ENCODE measurements around the gene SCUBE3. TPM values are rescaled to one million over a fixed set of nuclear protein-coding genes. Genes with fewer than 3 reads are reported as not detected.

The SCUBE3 gene
- total RNA-seq, 4 donors from 2014 or later = 1.5 to 8.8 (median 5.6) TPM

DNA sequence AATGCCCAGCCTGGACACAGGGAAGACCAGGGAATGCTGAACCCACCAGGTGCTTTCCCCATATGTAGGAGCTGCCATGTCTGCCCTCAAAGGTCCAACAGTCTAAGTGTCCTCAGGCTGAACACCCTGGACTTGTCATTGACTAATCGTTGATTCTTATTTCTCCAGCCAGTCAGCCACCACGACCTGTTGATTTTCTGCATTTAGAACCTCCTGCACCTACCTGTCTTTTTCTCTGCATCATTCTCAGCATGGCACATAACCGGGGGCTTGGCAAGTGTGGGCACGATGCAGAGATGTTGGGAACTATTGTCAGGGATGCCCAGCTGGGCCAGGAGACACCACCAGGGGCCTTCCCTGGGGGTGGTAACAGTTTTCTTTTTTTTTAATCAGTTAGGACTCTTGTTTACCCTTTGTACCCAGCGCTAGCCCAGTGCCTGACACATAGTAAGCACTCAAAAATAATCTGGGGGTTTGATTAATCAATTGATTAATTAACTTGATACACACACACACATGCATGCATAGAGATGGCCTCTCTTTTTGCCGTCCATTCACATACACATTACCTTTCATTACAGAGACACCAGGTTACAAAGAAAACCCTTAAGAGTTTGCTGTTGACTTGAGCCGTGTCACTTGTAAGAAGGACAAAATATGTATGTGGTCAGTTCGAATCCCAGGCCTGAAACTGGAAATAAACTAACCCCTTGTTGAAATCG is 29.0 kb upstream of the SCUBE3 start:
- WGBS = 72% methylated on average over 9 of the region's 9 CpGs
- Histone ChIP-seq H3K9me3 (no peaks in the 10 kb centered on the region), H3K4me1 (peaks cover 16 to 31% (median 29%) of the 10 kb centered on the region in 4 donors), H3K27ac (replicated peaks in 1 of 4) (peak overlapping the region in 1 of 4 donors; percentile 30), H3K4me3 (no peak overlapping the region), H3K27me3 (no peaks in the 10 kb centered on the region), H3K36me3 (no peaks in the 10 kb centered on the region)
- no peak for DNase-seq (ENCODE audit: extremely low spot score)
- intact Hi-C loops (cut with DNase I) = no loop called here
- TF ChIP-seq POLR2AphosphoS5 (IDR thresholded peaks at IDR 0.05) = no peak
- TF ChIP-seq, protein P1, sequence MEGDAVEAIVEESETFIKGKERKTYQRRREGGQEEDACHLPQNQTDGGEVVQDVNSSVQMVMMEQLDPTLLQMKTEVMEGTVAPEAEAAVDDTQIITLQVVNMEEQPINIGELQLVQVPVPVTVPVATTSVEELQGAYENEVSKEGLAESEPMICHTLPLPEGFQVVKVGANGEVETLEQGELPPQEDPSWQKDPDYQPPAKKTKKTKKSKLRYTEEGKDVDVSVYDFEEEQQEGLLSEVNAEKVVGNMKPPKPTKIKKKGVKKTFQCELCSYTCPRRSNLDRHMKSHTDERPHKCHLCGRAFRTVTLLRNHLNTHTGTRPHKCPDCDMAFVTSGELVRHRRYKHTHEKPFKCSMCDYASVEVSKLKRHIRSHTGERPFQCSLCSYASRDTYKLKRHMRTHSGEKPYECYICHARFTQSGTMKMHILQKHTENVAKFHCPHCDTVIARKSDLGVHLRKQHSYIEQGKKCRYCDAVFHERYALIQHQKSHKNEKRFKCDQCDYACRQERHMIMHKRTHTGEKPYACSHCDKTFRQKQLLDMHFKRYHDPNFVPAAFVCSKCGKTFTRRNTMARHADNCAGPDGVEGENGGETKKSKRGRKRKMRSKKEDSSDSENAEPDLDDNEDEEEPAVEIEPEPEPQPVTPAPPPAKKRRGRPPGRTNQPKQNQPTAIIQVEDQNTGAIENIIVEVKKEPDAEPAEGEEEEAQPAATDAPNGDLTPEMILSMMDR (IDR thresholded peaks at IDR 0.05) = no peak
- TF ChIP-seq POLR2A (IDR thresholded peaks at IDR 0.05; ENCODE audit: low read depth) = no peak
- TF ChIP-seq EP300 (IDR thresholded peaks at IDR 0.05) = no peak

DNA sequence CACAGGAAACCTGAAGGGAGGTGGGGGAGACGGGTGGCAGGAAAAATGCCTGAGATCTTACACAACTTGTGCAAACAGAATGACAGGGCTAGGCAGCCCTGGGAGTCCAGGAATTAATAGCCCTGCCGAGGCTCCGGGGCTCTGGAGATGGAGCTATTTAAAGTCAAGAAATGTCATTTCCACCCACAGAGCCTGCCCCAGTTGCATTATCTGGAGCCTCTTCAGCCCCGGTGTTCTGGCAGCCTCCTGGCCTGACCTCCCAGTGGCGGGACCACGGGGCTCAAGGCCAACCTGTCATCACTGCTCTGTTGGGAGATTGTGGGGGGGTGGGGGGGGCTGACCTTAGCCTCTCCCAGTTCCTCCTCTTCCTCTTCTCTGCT is 28.5 kb upstream of the SCUBE3 start:
- intact Hi-C loops (cut with DNase I) = no loop called here
- Histone ChIP-seq H3K36me3 (no peaks in the 10 kb centered on the region), H3K9me3 (no peaks in the 10 kb centered on the region), H3K4me1 (peaks cover 11 to 29% (median 28%) of the 10 kb centered on the region in 4 donors), H3K27me3 (no peaks in the 10 kb centered on the region), H3K4me3 (no peak overlapping the region), H3K27ac (replicated peaks in 1 of 4) (peak overlapping the region in 1 of 4 donors; percentile 30)
- DNase-seq (ENCODE audit: extremely low spot score) = no peak
- 15% methylated on average over 3 of the region's 6 CpGs for WGBS
- no peak for TF ChIP-seq POLR2A (IDR thresholded peaks at IDR 0.05; ENCODE audit: low read depth)
- no peak for TF ChIP-seq EP300 (IDR thresholded peaks at IDR 0.05)

DNA sequence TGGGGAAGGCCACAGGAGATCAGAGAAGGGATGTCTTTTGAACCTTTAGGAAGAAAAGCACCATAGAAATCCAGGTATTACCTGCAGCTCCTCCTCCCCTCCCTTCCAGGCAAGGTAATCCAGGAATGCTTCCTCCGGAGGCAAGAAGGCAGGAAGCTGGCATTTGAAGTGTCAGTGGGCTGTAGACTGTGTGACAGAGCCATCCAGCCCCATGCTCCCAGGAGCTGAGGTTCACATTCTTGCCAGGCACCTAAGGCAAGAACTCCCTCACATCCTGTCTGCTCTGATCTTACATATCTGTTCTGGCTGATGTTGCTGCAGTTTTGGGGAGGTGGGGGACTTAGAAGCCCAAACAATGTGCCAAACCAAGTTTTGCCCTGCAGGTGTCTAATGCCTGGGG is 27.8 kb upstream of the SCUBE3 start:
- Histone ChIP-seq H3K27me3 (no peaks in the 10 kb centered on the region), H3K4me3 (no peak overlapping the region), H3K9me3 (no peaks in the 10 kb centered on the region), H3K36me3 (no peaks in the 10 kb centered on the region), H3K27ac (replicated peaks in 1 of 4) (no peak overlapping the region), H3K4me1 (peaks cover 11 to 26% (median 25%) of the 10 kb centered on the region in 4 donors)
- DNase-seq (ENCODE audit: extremely low spot score) = no peak
- 64% methylated on average over 1 of the region's 1 CpG for WGBS
- intact Hi-C loops (cut with DNase I) = no loop called here
- TF ChIP-seq POLR2AphosphoS5 (IDR thresholded peaks at IDR 0.05) (no peak), POLR2A (IDR thresholded peaks at IDR 0.05; ENCODE audit: low read depth) (no peak), EP300 (IDR thresholded peaks at IDR 0.05) (no peak)
- TF ChIP-seq, protein P1 (IDR thresholded peaks at IDR 0.05) = no peak

DNA sequence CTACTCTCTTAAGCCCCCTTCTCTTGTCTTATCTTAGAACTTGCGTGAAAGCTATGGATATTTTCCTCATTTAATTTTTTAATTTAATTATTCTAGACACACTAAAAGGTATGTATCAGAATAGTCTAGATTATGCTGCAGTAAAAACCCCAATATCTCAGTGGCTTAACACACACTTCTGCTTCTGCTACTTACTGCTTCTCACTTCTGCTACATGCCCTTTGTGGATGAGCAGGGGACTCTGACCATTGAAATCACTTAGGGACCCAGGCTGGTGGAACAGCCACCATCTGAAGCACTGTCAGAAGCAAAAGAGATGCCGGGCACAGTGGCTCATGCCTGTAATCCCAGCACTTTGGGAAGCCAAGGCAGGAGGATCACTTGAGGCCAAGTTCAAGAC is 27.2 kb upstream of the SCUBE3 start:
- intact Hi-C loops (cut with DNase I) = no loop called here
- no peaks in the 10 kb centered on the region for H3K27me3 ChIP-seq
- no peak overlapping the region for H3K4me3 ChIP-seq
- TF ChIP-seq, protein P1 (IDR thresholded peaks at IDR 0.05) = no peak
- TF ChIP-seq POLR2A (IDR thresholded peaks at IDR 0.05; ENCODE audit: low read depth) (no peak), EP300 (IDR thresholded peaks at IDR 0.05) (no peak), POLR2AphosphoS5 (IDR thresholded peaks at IDR 0.05) (no peak)
- H3K4me1 ChIP-seq = peaks cover 8 to 20% (median 19%) of the 10 kb centered on the region in 4 donors
- no peaks in the 10 kb centered on the region for H3K36me3 ChIP-seq
- no peak for DNase-seq (ENCODE audit: extremely low spot score)
- WGBS = 98% methylated on average over 2 of the region's 2 CpGs
- no peak overlapping the region for H3K27ac ChIP-seq (replicated peaks in 1 of 4)
- no peaks in the 10 kb centered on the region for H3K9me3 ChIP-seq

GRCh38 chr6:35188886-35189285 is 24.9 kb upstream of the SCUBE3 start:
- Histone ChIP-seq H3K4me1 (peaks cover 2 to 11% (median 10%) of the 10 kb centered on the region in 4 donors), H3K36me3 (no peaks in the 10 kb centered on the region), H3K4me3 (no peak overlapping the region), H3K27me3 (no peaks in the 10 kb centered on the region), H3K9me3 (no peaks in the 10 kb centered on the region), H3K27ac (replicated peaks in 1 of 4) (no peak overlapping the region)
- no peak for TF ChIP-seq POLR2AphosphoS5 (IDR thresholded peaks at IDR 0.05)
- TF ChIP-seq POLR2A (IDR thresholded peaks at IDR 0.05; ENCODE audit: low read depth) = no peak
- TF ChIP-seq EP300 (IDR thresholded peaks at IDR 0.05) = no peak
- TF ChIP-seq, protein P1 (IDR thresholded peaks at IDR 0.05) = no peak
- intact Hi-C loops (cut with DNase I) = no loop called here
- no peak for DNase-seq (ENCODE audit: extremely low spot score)
- 91% methylated on average over 3 of the region's 3 CpGs for WGBS

All from esophagus muscularis mucosa (tissue), 4 donors.